ENCODE measurements around the gene MLLT1.

GRCh38 chr19:6185835-6186834, 93.6 kb downstream of the MLLT1 start:
- TF ChIP-seq CTCF (IDR thresholded peaks at IDR 0.05) (no peak), POLR2A (IDR thresholded peaks at IDR 0.05) (no peak)

Data from lower leg skin (tissue), 3 donors.